ENCODE data around the gene TBX20.

Gene TBX20

GRCh38 chr7:35255443-35256255, 1.7 kb upstream of the TBX20 start:
- TF ChIP-seq CTCF (IDR thresholded peaks at IDR 0.05; ENCODE audit: low read depth, low read length, missing control alignments) = no peak
- no peak for DNase-seq (ENCODE audit: low read depth)
- no peak overlapping the region for H3K4me3 ChIP-seq (ENCODE audit: low read depth, low read length)

GRCh38 chr7:35254496-35255442, 869 bp upstream of the TBX20 start:
- no peak overlapping the region for H3K4me3 ChIP-seq (ENCODE audit: low read depth, low read length)
- no peak for TF ChIP-seq CTCF (IDR thresholded peaks at IDR 0.05; ENCODE audit: low read depth, low read length, missing control alignments)
- no peak for DNase-seq (ENCODE audit: low read depth)

- DNase-seq (ENCODE audit: low read depth) = no peak
- no peak overlapping the region for H3K4me3 ChIP-seq (ENCODE audit: low read depth, low read length)
- no peak for TF ChIP-seq CTCF (IDR thresholded peaks at IDR 0.05; ENCODE audit: low read depth, low read length, missing control alignments)
Observed at GRCh38 chr7:35253460-35253709, 515 bp downstream of the TBX20 start.

- no peak overlapping the region for H3K4me3 ChIP-seq (ENCODE audit: low read depth, low read length)
- no peak for DNase-seq (ENCODE audit: low read depth)
- TF ChIP-seq CTCF (IDR thresholded peaks at IDR 0.05; ENCODE audit: low read depth, low read length, missing control alignments) = no peak
Observed at GRCh38 chr7:35252612-35253459, 1.1 kb downstream of the TBX20 start.

DNA sequence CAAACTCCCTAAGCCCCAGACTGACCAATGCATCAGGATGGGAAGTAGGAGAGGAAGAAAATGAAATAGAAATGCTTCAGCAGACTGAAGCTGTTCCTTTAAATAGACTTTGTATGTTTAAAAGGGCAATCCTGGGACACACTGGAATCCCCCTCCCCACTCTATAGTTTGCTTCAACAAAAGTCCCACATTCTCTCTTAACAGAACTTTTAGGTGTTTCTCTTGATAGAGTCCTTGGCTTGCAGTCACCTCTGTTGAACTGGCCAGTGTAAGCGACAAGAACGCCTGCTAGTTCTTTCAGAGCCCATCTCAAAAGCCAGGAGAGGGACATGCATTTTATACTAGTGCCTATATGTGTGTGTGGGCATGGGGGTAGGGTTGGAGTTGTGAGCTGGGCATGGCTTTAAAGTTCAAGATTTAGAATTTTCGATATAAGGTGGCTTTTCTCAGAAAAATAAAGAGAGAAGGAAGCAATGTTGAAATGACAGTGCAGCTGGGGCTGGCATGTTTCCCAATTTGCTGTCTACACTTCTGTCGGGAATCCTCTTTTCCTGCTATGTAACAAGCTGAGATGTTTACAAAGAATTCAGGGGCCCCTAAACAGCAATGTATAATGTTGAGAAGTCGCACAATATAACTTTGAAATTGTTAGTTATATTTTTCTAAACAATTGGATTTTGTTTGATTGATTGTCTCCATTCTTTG, 2.1 kb downstream of the TBX20 start:
- TF ChIP-seq CTCF (IDR thresholded peaks at IDR 0.05; ENCODE audit: low read depth, low read length, missing control alignments) = no peak
- H3K4me3 ChIP-seq (ENCODE audit: low read depth, low read length) = no peak overlapping the region
- DNase-seq (ENCODE audit: low read depth) = no peak

GRCh38 chr7:35250941-35251340, 3.0 kb downstream of the TBX20 start:
- no peak for DNase-seq (ENCODE audit: low read depth)
- no peak overlapping the region for H3K4me3 ChIP-seq (ENCODE audit: low read depth, low read length)
- TF ChIP-seq CTCF (IDR thresholded peaks at IDR 0.05; ENCODE audit: low read depth, low read length, missing control alignments) = no peak
